H4 (cell line): Measurements from ENCODE around the gene ZNF569. TPM values are rescaled to one million over a fixed set of nuclear protein-coding genes. Genes with fewer than 3 reads are reported as not detected.
"Not testable (repeated sequence)": the region's sequence is repeated elsewhere in the genome, so short reads cannot be mapped to it uniquely, and the experiment has no call there.

Experiments
- DNase-seq: peaks from one replicate; pipeline ENCODE4 v3.0.0-alpha.2; 2015; ENCODE audit warnings: low spot score
- total RNA-seq: library from RNA; depleted of rRNA; stranded (reverse); fragments of >200 nt; shearing (Covaris generic); gene quantifications from 2 replicates; pipeline ENCODE4 v1.2.3, GENCODE V29; 2014; rRNA removed

ZNF569 gene
- total RNA-seq, 1 experiment from 2014 or later, result 5.7 TPM

DNA sequence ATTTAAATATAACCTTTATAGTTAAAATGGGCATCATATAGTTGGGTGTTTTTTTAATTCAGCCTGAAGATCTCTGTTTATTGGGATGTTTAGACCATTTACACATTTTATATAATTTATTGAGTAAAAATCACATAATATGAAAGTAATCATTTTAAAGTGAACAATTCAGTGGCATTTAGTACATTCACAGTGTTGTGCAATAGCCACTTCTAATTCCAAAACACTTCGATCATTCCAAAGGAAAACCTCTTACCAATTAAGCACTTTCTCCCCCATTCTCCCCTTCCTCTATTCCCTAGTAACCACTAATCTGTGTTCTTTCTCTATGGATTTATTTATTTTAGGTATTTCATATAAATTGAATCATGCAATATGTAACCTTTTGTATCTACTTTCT, 66.2 kb downstream of the ZNF569 start:
- DNase-seq, result no peak

DNA sequence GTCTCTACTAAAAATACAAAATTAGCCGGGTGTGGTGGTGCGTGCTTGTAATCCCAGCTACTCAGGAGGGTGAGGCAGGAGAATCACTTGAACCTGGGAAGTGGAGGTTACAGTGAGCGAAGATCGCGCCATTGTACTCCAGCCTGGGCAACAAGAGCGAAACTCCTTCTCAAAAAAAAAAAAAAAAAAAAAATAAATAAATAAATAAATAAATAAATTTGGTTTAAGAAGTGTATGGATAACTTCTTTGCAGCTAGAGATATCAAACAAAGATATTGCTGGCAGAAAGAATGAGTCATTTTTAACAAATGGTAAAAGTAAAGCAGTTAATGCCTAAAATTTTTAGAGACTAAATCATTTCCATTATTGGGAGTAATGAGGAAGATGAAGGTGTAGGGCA, 75.8 kb downstream of the ZNF569 start:
- DNase-seq, result not testable (repeated sequence)

DNA sequence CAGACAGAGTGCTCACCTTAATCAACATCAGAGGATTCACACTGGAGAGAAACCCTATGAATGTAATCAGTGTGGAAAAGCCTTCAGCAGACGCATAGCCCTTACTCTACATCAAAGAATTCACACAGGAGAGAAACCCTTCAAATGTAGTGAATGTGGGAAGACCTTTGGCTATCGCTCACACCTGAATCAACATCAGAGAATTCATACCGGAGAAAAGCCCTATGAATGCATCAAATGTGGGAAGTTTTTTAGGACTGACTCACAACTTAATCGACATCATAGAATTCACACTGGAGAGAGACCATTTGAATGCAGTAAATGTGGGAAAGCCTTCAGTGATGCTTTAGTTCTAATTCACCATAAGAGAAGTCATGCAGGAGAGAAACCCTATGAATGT, 78.0 kb downstream of the ZNF569 start:
- no peak for DNase-seq

DNA sequence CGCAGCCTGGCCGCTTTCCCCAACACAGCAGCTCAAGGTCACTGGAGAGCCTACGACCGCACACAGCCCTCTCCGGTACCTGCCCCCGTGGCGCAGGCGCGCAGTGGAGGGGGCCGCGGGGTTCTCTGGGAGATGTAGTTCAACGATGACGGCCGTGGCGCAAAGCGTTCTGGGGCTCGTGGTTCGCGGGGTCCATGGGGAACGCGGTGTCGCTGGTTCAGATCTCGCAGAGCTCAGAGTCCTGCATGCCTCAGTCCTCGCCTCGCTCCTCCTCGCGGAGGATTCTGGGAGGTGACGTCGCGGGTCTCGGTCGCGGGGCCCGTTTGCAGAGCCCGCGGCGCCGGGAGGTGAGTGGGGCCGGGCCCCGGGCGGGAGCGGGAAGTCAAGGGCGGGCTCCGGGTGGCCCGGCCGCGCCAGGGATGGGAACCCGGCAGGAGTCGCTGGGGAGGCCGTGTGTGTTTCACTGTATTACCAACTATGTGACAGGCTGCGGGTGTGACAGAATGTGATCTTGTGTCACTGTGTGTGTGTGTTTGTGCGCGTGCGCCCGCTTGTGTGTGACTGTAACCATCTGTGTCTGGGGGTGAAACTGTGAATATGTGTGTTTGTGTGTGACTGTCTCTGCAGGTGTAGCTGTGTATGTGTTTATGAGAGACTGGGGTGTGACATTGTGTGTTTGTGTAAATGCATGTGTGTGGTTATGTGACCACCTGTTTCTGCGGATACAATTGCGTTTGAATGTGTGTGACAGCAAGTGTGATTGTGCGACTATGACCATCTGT, 96.2 kb downstream of the ZNF569 start, which contains the start of gene ZNF527:
ZNF527 (plus strand) TSS at position 220 of the 782 bp plus-strand sequence. CDS start 3,100 bp downstream, outside the sequence.
- DNase-seq, result peak; percentile 97

DNA sequence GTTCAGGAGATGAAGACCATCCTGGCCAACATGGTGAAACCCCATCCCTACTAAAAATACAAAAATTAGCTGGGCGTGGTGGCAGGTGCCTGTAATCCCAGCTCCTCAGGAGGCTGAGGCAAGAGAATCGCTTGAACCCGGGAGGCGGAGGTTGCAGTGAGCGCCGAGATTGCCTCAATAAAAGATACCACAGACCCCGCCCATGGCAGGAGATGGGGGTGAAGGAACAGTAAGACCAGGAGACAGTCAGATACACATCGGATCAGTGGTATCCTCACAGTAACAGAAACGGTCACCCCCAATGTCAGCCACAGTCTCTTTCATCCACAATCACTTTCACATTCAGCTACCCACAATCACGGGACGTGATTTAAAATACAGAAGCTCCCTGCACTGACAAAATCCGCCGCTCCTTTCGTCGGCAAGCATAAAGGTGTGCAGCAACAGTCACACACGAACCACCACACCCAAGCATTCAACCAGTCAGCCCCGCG, 96.8 kb downstream of the ZNF569 start:
- not testable (repeated sequence) for DNase-seq

DNA sequence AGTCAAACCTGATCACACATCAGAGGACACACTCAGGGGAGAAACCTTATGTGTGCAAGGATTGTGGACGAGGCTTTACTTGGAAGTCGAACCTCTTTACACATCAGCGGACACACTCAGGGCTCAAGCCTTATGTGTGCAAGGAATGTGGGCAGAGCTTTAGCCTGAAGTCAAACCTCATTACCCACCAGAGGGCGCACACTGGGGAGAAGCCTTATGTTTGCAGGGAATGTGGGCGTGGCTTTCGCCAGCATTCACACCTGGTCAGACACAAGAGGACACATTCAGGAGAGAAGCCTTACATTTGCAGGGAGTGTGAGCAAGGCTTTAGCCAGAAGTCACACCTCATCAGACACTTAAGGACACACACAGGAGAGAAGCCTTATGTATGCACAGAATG, 104.5 kb downstream of the ZNF569 start:
- peak; percentile 23 for DNase-seq

DNA sequence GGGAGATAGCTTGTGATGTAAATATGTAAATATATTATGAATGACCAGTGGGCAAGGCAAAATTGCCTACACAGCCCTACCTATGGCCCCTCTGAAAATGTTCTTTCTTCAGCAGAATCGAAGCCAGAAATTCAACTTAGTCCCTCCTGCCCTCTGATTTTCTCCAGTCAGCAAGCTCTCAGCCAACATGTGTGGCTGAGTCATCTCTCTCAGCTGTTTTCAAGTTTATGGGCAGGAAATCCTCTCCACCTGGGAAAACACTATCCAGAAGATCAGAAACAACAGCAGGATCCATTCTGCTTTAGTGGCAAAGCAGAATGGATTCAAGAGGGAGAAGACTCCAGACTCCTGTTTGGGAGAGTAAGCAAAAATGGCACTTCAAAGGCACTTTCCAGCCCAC, 105.2 kb downstream of the ZNF569 start:
- DNase-seq, result no peak

Other genes with a start within 250 kb of the ZNF569 start
- gene ZNF383, start 249.2 kb downstream of the ZNF569 start, total RNA-seq, result 3.2 and 4.7 TPM in 2 replicates
- gene ZNF527, start 96.3 kb downstream of the ZNF569 start, total RNA-seq, result 6.2 and 6.3 TPM in 2 replicates
- 4.1 and 11.6 TPM in 2 replicates for gene ZNF570, start 1.9 kb upstream of the ZNF569 start, total RNA-seq
- 2.6 and 3.3 TPM in 2 replicates for gene ZNF793, start 39.5 kb upstream of the ZNF569 start, total RNA-seq
- gene ZNF571, start 127.3 kb upstream of the ZNF569 start, total RNA-seq, result 2.9 and 4.2 TPM in 2 replicates
- 0.46 TPM in 1 of 2 replicates, not detected in the other for gene ZNF540, start 127.4 kb upstream of the ZNF569 start, total RNA-seq
- 5.4 and 15.2 TPM in 2 replicates for gene ZFP30, start 188.0 kb upstream of the ZNF569 start, total RNA-seq